GM23338 (cell line): ENCODE data around the gene MRPS6. TPM values are rescaled to one million over a fixed set of nuclear protein-coding genes. Genes with fewer than 3 reads are reported as not detected.

ENCODE experiments used
- ATAC-seq: fragments of 200-7000 bp; cut with Tn5 transposase; 3 replicates; pipeline ENCODE4 v1.9.1; 2020
- DNase-seq: peaks from one replicate; pipeline ENCODE4 v3.0.0-alpha.2; 2015; ENCODE audit warnings: low spot score
- H2AFZ ChIP-seq: fragments of 200-600 bp; sonication (generic); 2 replicates; pipeline ENCODE4 v1.8.0; 2016; ENCODE audit warnings: antibody characterized with exemption, mild to moderate bottlenecking, moderate library complexity
- H3F3A ChIP-seq: fragments of 200-600 bp; sonication (generic); replicated peaks from 2 replicates; pipeline ENCODE4 v1.8.0; 2017; ENCODE audit warnings: antibody characterized with exemption, mixed run types, low read depth
- H3K27ac ChIP-seq: fragments of 200-600 bp; sonication (generic); 2 replicates; pipeline ENCODE4 v1.6.1; 2016; ENCODE audit warnings: low read depth
- H3K27me3 ChIP-seq: fragments of 200-600 bp; sonication (generic); 2 replicates; pipeline ENCODE4 v1.8.0; 2016; ENCODE audit warnings: mild to moderate bottlenecking, mixed run types, moderate library complexity; ENCODE audit not compliant: insufficient read depth
- H3K36me3 ChIP-seq: fragments of 200-600 bp; sonication (generic); 2 replicates; pipeline ENCODE4 v1.8.0; 2016; ENCODE audit warnings: mild to moderate bottlenecking; ENCODE audit not compliant: insufficient read depth
- H3K4me1 ChIP-seq: fragments of 200-600 bp; sonication (generic); 2 replicates; pipeline ENCODE4 v1.8.0; 2016; ENCODE audit warnings: mild to moderate bottlenecking, moderate library complexity; ENCODE audit not compliant: insufficient read depth
- H3K4me2 ChIP-seq: fragments of 200-600 bp; sonication (generic); 2 replicates; pipeline ENCODE4 v1.7.1; 2017; ENCODE audit warnings: mixed run types
- H3K4me3 ChIP-seq: fragments of 200-600 bp; sonication (generic); 2 replicates; pipeline ENCODE4 v1.6.1; 2016; ENCODE audit warnings: mixed run types
- H3K79me2 ChIP-seq: fragments of 200-600 bp; sonication (generic); replicated peaks from 2 replicates; pipeline ENCODE4 v1.8.0; 2017; ENCODE audit warnings: mild to moderate bottlenecking; ENCODE audit not compliant: insufficient read depth
- H3K9me2 ChIP-seq: fragments of 200-600 bp; sonication (generic); 2 replicates; pipeline ENCODE4 v1.8.0; 2017; ENCODE audit not compliant: insufficient read depth
- H4K20me1 ChIP-seq: fragments of 200-600 bp; sonication (generic); replicated peaks from 2 replicates; pipeline ENCODE4 v1.8.0; 2017; ENCODE audit warnings: mild to moderate bottlenecking; ENCODE audit not compliant: insufficient read depth
- H3K27ac Mint-ChIP-seq: 2 replicates; pipeline ENCODE4 v1.8.0; 2020; ENCODE audit warnings: inconsistent platforms, mild to moderate bottlenecking, moderate library complexity, mixed read lengths
- H3K27me3 Mint-ChIP-seq: 3 replicates; pipeline ENCODE4 v1.8.0; 2022; ENCODE audit warnings: low read depth, mild to moderate bottlenecking, moderate library complexity, mixed read lengths, inconsistent platforms; ENCODE audit not compliant: insufficient read depth, poor library complexity
- H3K36me3 Mint-ChIP-seq: 3 replicates; pipeline ENCODE4 v1.8.0; 2021; ENCODE audit warnings: low read depth, mild to moderate bottlenecking, inconsistent platforms, moderate library complexity, mixed read lengths
- H3K4me1 Mint-ChIP-seq: 3 replicates; pipeline ENCODE4 v1.8.0; 2020; ENCODE audit warnings: mild to moderate bottlenecking, inconsistent platforms, mixed read lengths
- H3K4me3 Mint-ChIP-seq: 3 replicates; pipeline ENCODE4 v1.8.0; 2021; ENCODE audit warnings: moderate library complexity, mild to moderate bottlenecking, inconsistent platforms, mixed read lengths
- H3K9me3 Mint-ChIP-seq: 3 replicates; pipeline ENCODE4 v1.8.0; 2020; ENCODE audit warnings: moderate library complexity, mild to moderate bottlenecking, inconsistent platforms, mixed read lengths
- CTCF ChIP-seq, 2 experiments: fragments of 200-600 bp in 1 of 2; sonication (generic) in 1 of 2; conservative IDR thresholded peaks; 2 replicates each; pipeline versions ENCODE4 v1.5.1 to v1.6.1; 2016 to 2017; ENCODE audit warnings: antibody characterized with exemption in 2 of 2, low read depth in 2 of 2, mild to moderate bottlenecking in 2 of 2, moderate library complexity in 1 of 2
- JUNB ChIP-seq: IDR thresholded peaks from one replicate; pipeline ENCODE4 v1.6.1; 2016; ENCODE audit warnings: antibody characterized with exemption; ENCODE audit not compliant: unreplicated experiment
- POLR2AphosphoS5 ChIP-seq: IDR thresholded peaks from 2 replicates; pipeline ENCODE4 v1.6.1; 2016; ENCODE audit warnings: antibody characterized with exemption, low read depth
- STAT1 ChIP-seq: IDR thresholded peaks from one replicate; pipeline ENCODE4 v1.6.1; 2016; ENCODE audit warnings: antibody characterized with exemption; ENCODE audit not compliant: unreplicated experiment
- ZNF114 ChIP-seq: fragments of 250-450 bp; sonication (Bioruptor Pico); IDR thresholded peaks from 2 replicates; pipeline ENCODE4 v1.5.0; 2020; ENCODE audit warnings: mild to moderate bottlenecking, moderate library complexity
- polyA plus RNA-seq: library from polyadenylated mRNA; unstranded; fragments of >200 nt; fragmentation: Nextera tagmentation; extraction: Ambion mirVana; gene quantifications from 2 replicates; pipeline ENCODE4 v1.2.1, GENCODE V29; 2016
- total RNA-seq: library from RNA; depleted of rRNA; stranded (reverse); fragments of >200 nt; shearing (Covaris generic); gene quantifications from 2 replicates; pipeline ENCODE4 v1.2.3, GENCODE V29; 2014

The MRPS6 gene
- total and polyA plus RNA-seq, 2 experiments from 2014 or later: 80.5 to 242 TPM

GRCh38 chr21:34132926-34133325 lies 59.5 kb downstream of the MRPS6 start:
- TF ChIP-seq POLR2AphosphoS5 (no peak), CTCF (conservative IDR thresholded peaks at IDR 0.05; ENCODE audit: low read depth in 2 of 2) (no peak)
- no peak overlapping the region for H3K27ac Mint-ChIP-seq
- ATAC-seq: no peak
- H3K4me2 ChIP-seq: 0 out of 2 replicates have a peak overlapping the region, but pooled peaks have one; percentile 4
- H3K4me3 ChIP-seq: no peak overlapping the region
- no peak overlapping the region for H2AFZ ChIP-seq
- H3K36me3 ChIP-seq: peaks cover 5% of the 10 kb centered on the region; the same call in 1 of the 2 replicates
- DNase-seq: no peak
- no peaks in the 10 kb centered on the region for H3K27me3 ChIP-seq
- H3K4me1 Mint-ChIP-seq: peaks cover 57% of the 10 kb centered on the region
- peaks cover 70% of the 10 kb centered on the region for H3K36me3 Mint-ChIP-seq
- H3K27ac ChIP-seq: 0 out of 2 replicates have a peak overlapping the region, but pooled peaks have one; percentile 36
- peaks cover 51% of the 10 kb centered on the region for H3K4me1 ChIP-seq
- H3K79me2 ChIP-seq: peaks cover 91% of the 10 kb centered on the region
- peaks cover 14% of the 10 kb centered on the region for H3K9me2 ChIP-seq
- H4K20me1 ChIP-seq: no peaks in the 10 kb centered on the region; the same call in 1 of the 2 replicates
- H3K9me3 Mint-ChIP-seq: peaks cover under 1% of the 10 kb centered on the region; the same call in 1 of the 3 replicates
- H3K4me3 Mint-ChIP-seq: no peak overlapping the region
- H3F3A ChIP-seq: peaks cover 12% of the 10 kb centered on the region; the same call in 1 of the 2 replicates
- H3K27me3 Mint-ChIP-seq: peaks cover 7% of the 10 kb centered on the region

GRCh38 chr21:34133392-34133791 lies 60.0 kb downstream of the MRPS6 start:
- Histone ChIP-seq H3K79me2 (peaks cover 91% of the 10 kb centered on the region), H3K4me3 (no peak overlapping the region), H2AFZ (no peak overlapping the region), H4K20me1 (no peaks in the 10 kb centered on the region; the same call in 1 of the 2 replicates), H3K4me2 (peak overlapping the region; percentile 4; the same call in 1 of the 2 replicates), H3K27me3 (no peaks in the 10 kb centered on the region), H3K4me1 (peaks cover 46% of the 10 kb centered on the region), H3K27ac (0 out of 2 replicates have a peak overlapping the region, but pooled peaks have one; percentile 36), H3K36me3 (peaks cover 5% of the 10 kb centered on the region), H3K9me2 (peaks cover 14% of the 10 kb centered on the region), H3F3A (peaks cover 9% of the 10 kb centered on the region; the same call in 1 of the 2 replicates)
- Mint-ChIP-seq H3K27ac (no peak overlapping the region), H3K4me1 (peaks cover 53% of the 10 kb centered on the region), H3K36me3 (peaks cover 74% of the 10 kb centered on the region), H3K9me3 (peaks cover 5% of the 10 kb centered on the region; the same call in 1 of the 3 replicates), H3K27me3 (peaks cover 7% of the 10 kb centered on the region), H3K4me3 (no peak overlapping the region)
- no peak for ATAC-seq
- no peak for TF ChIP-seq JUNB
- no peak for TF ChIP-seq ZNF114 (CRISPR knock-in tag)
- no peak for DNase-seq

- peak; percentile 13; the same call in 2 of the 3 replicates for ATAC-seq
- H3K36me3 Mint-ChIP-seq: peaks cover 74% of the 10 kb centered on the region
- DNase-seq: peak; percentile 56
Measured at GRCh38 chr21:34133802-34134201, 60.4 kb downstream of the MRPS6 start.

More at GRCh38 chr21:34133802-34134201, 60.4 kb downstream of the MRPS6 start:
- Histone ChIP-seq H3K4me3 (no peak overlapping the region), H3K27ac (no peak overlapping the region), H3F3A (peaks cover 6% of the 10 kb centered on the region; the same call in 1 of the 2 replicates), H3K4me1 (peaks cover 42% of the 10 kb centered on the region), H3K9me2 (peaks cover 14% of the 10 kb centered on the region), H4K20me1 (no peaks in the 10 kb centered on the region; the same call in 1 of the 2 replicates), H3K27me3 (no peaks in the 10 kb centered on the region), H2AFZ (no peak overlapping the region), H3K79me2 (peaks cover 91% of the 10 kb centered on the region), H3K4me2 (no peak overlapping the region), H3K36me3 (peaks cover 5% of the 10 kb centered on the region)
- Mint-ChIP-seq H3K9me3 (peaks cover 5% of the 10 kb centered on the region; the same call in 1 of the 3 replicates), H3K4me1 (peaks cover 49% of the 10 kb centered on the region), H3K27ac (no peak overlapping the region), H3K27me3 (peaks cover 7% of the 10 kb centered on the region), H3K4me3 (no peak overlapping the region)
- TF ChIP-seq STAT1: no peak
- TF ChIP-seq CTCF (conservative IDR thresholded peaks at IDR 0.05; ENCODE audit: low read depth in 2 of 2): peak; percentile 60 to 73
